Activated CD8-positive, alpha-beta memory T cell treated with anti-CD3 and anti-CD28 coated beads, Interleukin-2, amount 50 U/mL, for 4 hours (primary cell): ENCODE data around the gene SPINK5.
"Not testable (repeated sequence)": the region's sequence is repeated elsewhere in the genome, so short reads cannot be mapped to it uniquely, and the experiment has no call there.

Experiments used
- DNase-seq: peaks from one replicate; pipeline ENCODE4 v3.0.0-alpha.2; 2020

The SPINK5 gene

GRCh38 chr5:148063861-148064260, at the start of gene SPINK5:
Gene SPINK5, plus strand, starts transcription at chr5:148063980. Its CDS starts 65 bp downstream, at chr5:148064045.
- DNase-seq: no peak

GRCh38 chr5:148014276-148014675, 49.5 kb upstream of the SPINK5 start:
- no peak for DNase-seq

GRCh38 chr5:148020257-148020988, 43.4 kb upstream of the SPINK5 start:
- DNase-seq: no peak

- DNase-seq: no peak
These were observed 36.3 kb upstream of the SPINK5 start for GRCh38 chr5:148027505-148027904.

GRCh38 chr5:148029131-148029530, 34.6 kb upstream of the SPINK5 start:
- no peak for DNase-seq

- no peak for DNase-seq
These were observed 30.6 kb upstream of the SPINK5 start for GRCh38 chr5:148033134-148033533.

GRCh38 chr5:148035676-148036075, 28.1 kb upstream of the SPINK5 start:
- DNase-seq: no peak

- DNase-seq: no peak
These were observed 20.9 kb upstream of the SPINK5 start for GRCh38 chr5:148042881-148043280.

- DNase-seq: no peak
These were observed 20.1 kb upstream of the SPINK5 start for GRCh38 chr5:148043705-148044104.

- DNase-seq: not testable (repeated sequence)
These were observed 8.6 kb upstream of the SPINK5 start for GRCh38 chr5:148055160-148055559.

GRCh38 chr5:148060309-148060708, 3.5 kb upstream of the SPINK5 start:
- no peak for DNase-seq

- no peak for DNase-seq
These were observed 2.9 kb upstream of the SPINK5 start for GRCh38 chr5:148060881-148061280.

GRCh38 chr5:148070621-148071020, 6.8 kb downstream of the SPINK5 start:
- no peak for DNase-seq

GRCh38 chr5:148072207-148072606, 8.4 kb downstream of the SPINK5 start:
- DNase-seq: no peak

- DNase-seq: no peak
These were observed 11.7 kb downstream of the SPINK5 start for GRCh38 chr5:148075529-148075928.

GRCh38 chr5:148083203-148083602, 19.4 kb downstream of the SPINK5 start:
- no peak for DNase-seq

GRCh38 chr5:148084269-148084668, 20.5 kb downstream of the SPINK5 start:
- no peak for DNase-seq

GRCh38 chr5:148085310-148085709, 21.5 kb downstream of the SPINK5 start:
- DNase-seq: no peak

GRCh38 chr5:148085977-148086705, 22.4 kb downstream of the SPINK5 start:
- DNase-seq: no peak

- no peak for DNase-seq
These were observed 26.5 kb downstream of the SPINK5 start for GRCh38 chr5:148090146-148090772.

- DNase-seq: no peak
These were observed 27.0 kb downstream of the SPINK5 start for GRCh38 chr5:148090773-148091250.

- DNase-seq: no peak
These were observed 28.5 kb downstream of the SPINK5 start for GRCh38 chr5:148091991-148092964.

- DNase-seq: no peak
These were observed 30.6 kb downstream of the SPINK5 start for GRCh38 chr5:148094336-148094735.
